GM23338 (cell line): ENCODE results near the gene WWP2. TPM values are rescaled to one million over a fixed set of nuclear protein-coding genes. Genes with fewer than 3 reads are reported as not detected.

Experiments used
- CREB1 ChIP-seq: fragments of 250-450 bp; sonication (Bioruptor Pico); IDR thresholded peaks from 2 replicates; pipeline ENCODE4 v1.5.0; 2020; ENCODE audit warnings: low read depth, mild to moderate bottlenecking, moderate library complexity
- EZH2 ChIP-seq: fragments of 200-600 bp; sonication (generic); IDR thresholded peaks from one replicate; pipeline ENCODE4 v1.8.0; 2017; ENCODE audit warnings: antibody characterized with exemption, mild to moderate bottlenecking, low read depth; ENCODE audit not compliant: unreplicated experiment
- JUNB ChIP-seq: IDR thresholded peaks from one replicate; pipeline ENCODE4 v1.6.1; 2016; ENCODE audit warnings: antibody characterized with exemption; ENCODE audit not compliant: unreplicated experiment
- NANOG ChIP-seq: IDR thresholded peaks from 2 replicates; pipeline ENCODE4 v1.6.1; 2016; ENCODE audit warnings: antibody characterized with exemption, borderline replicate concordance
- POLR2AphosphoS5 ChIP-seq: IDR thresholded peaks from 2 replicates; pipeline ENCODE4 v1.6.1; 2016; ENCODE audit warnings: antibody characterized with exemption, low read depth
- STAT1 ChIP-seq: IDR thresholded peaks from one replicate; pipeline ENCODE4 v1.6.1; 2016; ENCODE audit warnings: antibody characterized with exemption; ENCODE audit not compliant: unreplicated experiment
- ZNF114 ChIP-seq: fragments of 250-450 bp; sonication (Bioruptor Pico); IDR thresholded peaks from 2 replicates; pipeline ENCODE4 v1.5.0; 2020; ENCODE audit warnings: mild to moderate bottlenecking, moderate library complexity
- polyA plus RNA-seq: library from polyadenylated mRNA; unstranded; fragments of >200 nt; fragmentation: Nextera tagmentation; extraction: Ambion mirVana; gene quantifications from 2 replicates; pipeline ENCODE4 v1.2.1, GENCODE V29; 2016
- total RNA-seq: library from RNA; depleted of rRNA; stranded (reverse); fragments of >200 nt; shearing (Covaris generic); gene quantifications from 2 replicates; pipeline ENCODE4 v1.2.3, GENCODE V29; 2014
- TF ChIP-seq, protein P1 (sequence below): fragments of 250-450 bp; sonication (Bioruptor Pico); IDR thresholded peaks from 2 replicates; pipeline ENCODE4 v1.5.0; 2020; ENCODE audit warnings: mild to moderate bottlenecking, moderate library complexity
- TF ChIP-seq, protein P2 (sequence below): IDR thresholded peaks from one replicate; pipeline ENCODE4 v1.6.1; 2018; ENCODE audit warnings: antibody characterized with exemption; ENCODE audit not compliant: unreplicated experiment

WWP2 gene
- total and polyA plus RNA-seq, 2 experiments from 2014 or later, result 12.3 to 35.5 TPM

DNA sequence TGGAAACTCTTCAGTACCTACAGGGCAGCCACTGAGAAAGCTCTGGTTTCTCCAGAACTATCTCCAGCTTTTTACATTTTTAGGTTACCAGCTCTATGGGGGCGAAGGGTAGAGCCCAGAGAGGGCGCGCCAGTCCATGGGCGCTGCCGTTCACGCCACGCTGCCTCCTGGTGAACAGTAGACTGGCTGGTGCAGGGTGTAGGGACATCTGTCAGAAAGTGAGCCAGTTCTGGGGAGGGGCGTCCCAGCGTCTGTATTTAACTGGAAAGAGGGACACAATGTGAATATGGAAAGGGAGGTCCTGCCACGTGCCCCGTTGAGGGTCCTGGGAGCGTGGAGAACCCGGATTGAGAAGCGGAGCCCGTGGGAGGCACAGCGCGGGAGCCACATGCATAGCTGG is 172.6 kb downstream of the WWP2 start (continued):
- TF ChIP-seq, protein P1, sequence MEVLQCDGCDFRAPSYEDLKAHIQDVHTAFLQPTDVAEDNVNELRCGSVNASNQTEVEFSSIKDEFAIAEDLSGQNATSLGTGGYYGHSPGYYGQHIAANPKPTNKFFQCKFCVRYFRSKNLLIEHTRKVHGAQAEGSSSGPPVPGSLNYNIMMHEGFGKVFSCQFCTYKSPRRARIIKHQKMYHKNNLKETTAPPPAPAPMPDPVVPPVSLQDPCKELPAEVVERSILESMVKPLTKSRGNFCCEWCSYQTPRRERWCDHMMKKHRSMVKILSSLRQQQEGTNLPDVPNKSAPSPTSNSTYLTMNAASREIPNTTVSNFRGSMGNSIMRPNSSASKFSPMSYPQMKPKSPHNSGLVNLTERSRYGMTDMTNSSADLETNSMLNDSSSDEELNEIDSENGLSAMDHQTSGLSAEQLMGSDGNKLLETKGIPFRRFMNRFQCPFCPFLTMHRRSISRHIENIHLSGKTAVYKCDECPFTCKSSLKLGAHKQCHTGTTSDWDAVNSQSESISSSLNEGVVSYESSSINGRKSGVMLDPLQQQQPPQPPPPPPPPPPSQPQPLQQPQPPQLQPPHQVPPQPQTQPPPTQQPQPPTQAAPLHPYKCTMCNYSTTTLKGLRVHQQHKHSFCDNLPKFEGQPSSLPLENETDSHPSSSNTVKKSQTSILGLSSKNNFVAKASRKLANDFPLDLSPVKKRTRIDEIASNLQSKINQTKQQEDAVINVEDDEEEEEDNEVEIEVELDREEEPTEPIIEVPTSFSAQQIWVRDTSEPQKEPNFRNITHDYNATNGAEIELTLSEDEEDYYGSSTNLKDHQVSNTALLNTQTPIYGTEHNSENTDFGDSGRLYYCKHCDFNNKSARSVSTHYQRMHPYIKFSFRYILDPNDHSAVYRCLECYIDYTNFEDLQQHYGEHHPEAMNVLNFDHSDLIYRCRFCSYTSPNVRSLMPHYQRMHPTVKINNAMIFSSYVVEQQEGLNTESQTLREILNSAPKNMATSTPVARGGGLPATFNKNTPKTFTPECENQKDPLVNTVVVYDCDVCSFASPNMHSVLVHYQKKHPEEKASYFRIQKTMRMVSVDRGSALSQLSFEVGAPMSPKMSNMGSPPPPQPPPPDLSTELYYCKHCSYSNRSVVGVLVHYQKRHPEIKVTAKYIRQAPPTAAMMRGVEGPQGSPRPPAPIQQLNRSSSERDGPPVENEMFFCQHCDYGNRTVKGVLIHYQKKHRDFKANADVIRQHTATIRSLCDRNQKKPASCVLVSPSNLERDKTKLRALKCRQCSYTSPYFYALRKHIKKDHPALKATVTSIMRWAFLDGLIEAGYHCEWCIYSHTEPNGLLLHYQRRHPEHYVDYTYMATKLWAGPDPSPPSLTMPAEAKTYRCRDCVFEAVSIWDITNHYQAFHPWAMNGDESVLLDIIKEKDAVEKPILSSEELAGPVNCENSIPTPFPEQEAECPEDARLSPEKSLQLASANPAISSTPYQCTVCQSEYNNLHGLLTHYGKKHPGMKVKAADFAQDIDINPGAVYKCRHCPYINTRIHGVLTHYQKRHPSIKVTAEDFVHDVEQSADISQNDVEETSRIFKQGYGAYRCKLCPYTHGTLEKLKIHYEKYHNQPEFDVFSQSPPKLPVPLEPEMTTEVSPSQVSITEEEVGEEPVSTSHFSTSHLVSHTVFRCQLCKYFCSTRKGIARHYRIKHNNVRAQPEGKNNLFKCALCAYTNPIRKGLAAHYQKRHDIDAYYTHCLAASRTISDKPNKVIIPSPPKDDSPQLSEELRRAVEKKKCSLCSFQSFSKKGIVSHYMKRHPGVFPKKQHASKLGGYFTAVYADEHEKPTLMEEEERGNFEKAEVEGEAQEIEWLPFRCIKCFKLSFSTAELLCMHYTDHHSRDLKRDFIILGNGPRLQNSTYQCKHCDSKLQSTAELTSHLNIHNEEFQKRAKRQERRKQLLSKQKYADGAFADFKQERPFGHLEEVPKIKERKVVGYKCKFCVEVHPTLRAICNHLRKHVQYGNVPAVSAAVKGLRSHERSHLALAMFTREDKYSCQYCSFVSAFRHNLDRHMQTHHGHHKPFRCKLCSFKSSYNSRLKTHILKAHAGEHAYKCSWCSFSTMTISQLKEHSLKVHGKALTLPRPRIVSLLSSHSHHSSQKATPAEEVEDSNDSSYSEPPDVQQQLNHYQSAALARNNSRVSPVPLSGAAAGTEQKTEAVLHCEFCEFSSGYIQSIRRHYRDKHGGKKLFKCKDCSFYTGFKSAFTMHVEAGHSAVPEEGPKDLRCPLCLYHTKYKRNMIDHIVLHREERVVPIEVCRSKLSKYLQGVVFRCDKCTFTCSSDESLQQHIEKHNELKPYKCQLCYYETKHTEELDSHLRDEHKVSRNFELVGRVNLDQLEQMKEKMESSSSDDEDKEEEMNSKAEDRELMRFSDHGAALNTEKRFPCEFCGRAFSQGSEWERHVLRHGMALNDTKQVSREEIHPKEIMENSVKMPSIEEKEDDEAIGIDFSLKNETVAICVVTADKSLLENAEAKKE (CRISPR knock-in tag), result no peak
- TF ChIP-seq POLR2AphosphoS5, result no peak
- TF ChIP-seq ZNF114 (CRISPR knock-in tag), result no peak
- TF ChIP-seq, protein P2, sequence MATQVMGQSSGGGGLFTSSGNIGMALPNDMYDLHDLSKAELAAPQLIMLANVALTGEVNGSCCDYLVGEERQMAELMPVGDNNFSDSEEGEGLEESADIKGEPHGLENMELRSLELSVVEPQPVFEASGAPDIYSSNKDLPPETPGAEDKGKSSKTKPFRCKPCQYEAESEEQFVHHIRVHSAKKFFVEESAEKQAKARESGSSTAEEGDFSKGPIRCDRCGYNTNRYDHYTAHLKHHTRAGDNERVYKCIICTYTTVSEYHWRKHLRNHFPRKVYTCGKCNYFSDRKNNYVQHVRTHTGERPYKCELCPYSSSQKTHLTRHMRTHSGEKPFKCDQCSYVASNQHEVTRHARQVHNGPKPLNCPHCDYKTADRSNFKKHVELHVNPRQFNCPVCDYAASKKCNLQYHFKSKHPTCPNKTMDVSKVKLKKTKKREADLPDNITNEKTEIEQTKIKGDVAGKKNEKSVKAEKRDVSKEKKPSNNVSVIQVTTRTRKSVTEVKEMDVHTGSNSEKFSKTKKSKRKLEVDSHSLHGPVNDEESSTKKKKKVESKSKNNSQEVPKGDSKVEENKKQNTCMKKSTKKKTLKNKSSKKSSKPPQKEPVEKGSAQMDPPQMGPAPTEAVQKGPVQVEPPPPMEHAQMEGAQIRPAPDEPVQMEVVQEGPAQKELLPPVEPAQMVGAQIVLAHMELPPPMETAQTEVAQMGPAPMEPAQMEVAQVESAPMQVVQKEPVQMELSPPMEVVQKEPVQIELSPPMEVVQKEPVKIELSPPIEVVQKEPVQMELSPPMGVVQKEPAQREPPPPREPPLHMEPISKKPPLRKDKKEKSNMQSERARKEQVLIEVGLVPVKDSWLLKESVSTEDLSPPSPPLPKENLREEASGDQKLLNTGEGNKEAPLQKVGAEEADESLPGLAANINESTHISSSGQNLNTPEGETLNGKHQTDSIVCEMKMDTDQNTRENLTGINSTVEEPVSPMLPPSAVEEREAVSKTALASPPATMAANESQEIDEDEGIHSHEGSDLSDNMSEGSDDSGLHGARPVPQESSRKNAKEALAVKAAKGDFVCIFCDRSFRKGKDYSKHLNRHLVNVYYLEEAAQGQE, result no peak
- TF ChIP-seq JUNB, result no peak
- TF ChIP-seq NANOG, result no peak
- TF ChIP-seq EZH2, result no peak
- TF ChIP-seq CREB1 (CRISPR knock-in tag), result no peak
- no peak for TF ChIP-seq STAT1
